Measurements from ENCODE around the gene NOD1. TPM values are rescaled to one million over a fixed set of nuclear protein-coding genes. Genes with fewer than 3 reads are reported as not detected.
A peak's percentile ranks its signal among the peaks of the same experiment; 100 is the strongest.

The NOD1 gene
- total RNA-seq, 5 donors from 2014 or later (not counting 1 experiment from before 2014, with no cell fraction given) = 15.6 to 24.6 (median 19.4) TPM

DNA sequence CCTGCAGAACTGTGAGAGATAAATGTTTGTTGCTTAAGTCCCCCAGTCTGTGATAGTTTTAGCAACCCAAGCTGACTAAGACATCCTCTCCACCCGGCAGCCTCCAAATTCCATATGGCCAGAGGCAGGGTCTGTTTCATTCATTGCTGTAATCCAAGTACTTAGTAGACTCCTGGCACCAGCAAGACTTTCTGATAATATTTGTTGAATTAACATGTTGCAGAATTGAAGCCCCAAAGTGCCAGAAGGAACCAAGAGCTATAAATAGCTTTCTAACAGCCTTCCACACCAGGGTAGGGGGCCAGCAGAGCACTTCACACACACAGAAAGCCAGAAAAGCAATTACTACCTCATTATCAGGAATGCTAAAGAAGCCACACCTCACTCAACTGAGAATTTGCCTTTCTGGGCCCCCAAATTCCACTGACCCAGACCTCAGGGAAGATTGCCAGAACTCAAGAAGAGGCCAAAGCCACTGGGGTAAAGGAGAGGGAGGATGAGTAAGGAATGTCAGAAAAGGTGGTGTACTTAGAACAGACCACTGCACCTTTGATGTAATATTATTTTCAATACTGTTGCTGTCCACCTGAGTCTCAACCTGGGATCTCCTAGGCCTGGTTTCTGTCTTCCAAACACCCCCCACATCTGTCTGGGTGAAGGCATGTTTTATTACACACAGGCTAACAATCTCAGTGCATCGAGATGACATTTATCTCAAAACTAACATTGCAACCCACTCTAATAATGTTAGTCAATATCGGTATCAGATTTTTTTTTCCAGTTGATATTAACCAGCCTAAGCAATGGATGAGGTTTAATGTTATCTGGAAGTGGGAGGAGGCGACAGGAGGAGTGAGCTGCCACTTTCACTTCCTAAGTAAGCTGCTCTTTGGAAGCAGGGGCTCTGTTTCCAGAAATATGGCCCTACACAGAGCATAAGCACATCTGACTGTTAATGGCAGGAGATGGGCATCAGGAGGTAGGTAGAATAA lies 5.5 kb downstream of the NOD1 start:
- ChIA-PET CTCF (no interaction called here), POLR2A (interaction anchor here in 1 of 2 donors (0.6 kb wide), 1 partner anchor 116 kb away, joined by 10 read pairs; no protein-coding TSS in a partner anchor)
- Mint-ChIP-seq H3K36me3 (peaks cover 39% of the 10 kb centered on the region), H3K4me3 (no peak overlapping the region), H3K4me1 (peaks cover 91 to 95% (median 95%) of the 10 kb centered on the region in 3 donors), H3K9me3 (no peaks in the 10 kb centered on the region), H3K27ac (no peak overlapping the region), H3K27me3 (no peaks in the 10 kb centered on the region)
- no peak overlapping the region for H3K4me3 ChIP-seq (ENCODE audit: control insufficient read depth in 1 of 2, extremely low read depth in 1 of 2, low read length in 1 of 2)
- ATAC-seq (replicated peaks in 1 of 4) = no peak
- no CpG with 5 or more reads among the region's 4 CpGs for WGBS (ENCODE audit: insufficient coverage)
- peaks cover 4 to 5% of the 10 kb centered on the region in 2 donors for H3K36me3 ChIP-seq (ENCODE audit: control insufficient read depth in 2 of 2, extremely low read depth in 1 of 2, insufficient read depth in 1 of 2, low read length in 1 of 2)
- no peak for DNase-seq
- H3K9me3 ChIP-seq = no peaks in the 10 kb centered on the region
- H3K27me3 ChIP-seq (replicated peaks in 1 of 2; ENCODE audit: control insufficient read depth in 2 of 2, extremely low read depth in 1 of 2, insufficient read depth in 2 of 2, low read length in 1 of 2) = no peaks in the 10 kb centered on the region
- no peak overlapping the region for H3K27ac ChIP-seq (ENCODE audit: low read length)
- H3K4me1 ChIP-seq (ENCODE audit: control insufficient read depth in 1 of 2, extremely low read depth in 1 of 2, insufficient read depth in 2 of 2, low read length in 2 of 2) = peaks cover 16 to 33% of the 10 kb centered on the region in 2 experiments

DNA sequence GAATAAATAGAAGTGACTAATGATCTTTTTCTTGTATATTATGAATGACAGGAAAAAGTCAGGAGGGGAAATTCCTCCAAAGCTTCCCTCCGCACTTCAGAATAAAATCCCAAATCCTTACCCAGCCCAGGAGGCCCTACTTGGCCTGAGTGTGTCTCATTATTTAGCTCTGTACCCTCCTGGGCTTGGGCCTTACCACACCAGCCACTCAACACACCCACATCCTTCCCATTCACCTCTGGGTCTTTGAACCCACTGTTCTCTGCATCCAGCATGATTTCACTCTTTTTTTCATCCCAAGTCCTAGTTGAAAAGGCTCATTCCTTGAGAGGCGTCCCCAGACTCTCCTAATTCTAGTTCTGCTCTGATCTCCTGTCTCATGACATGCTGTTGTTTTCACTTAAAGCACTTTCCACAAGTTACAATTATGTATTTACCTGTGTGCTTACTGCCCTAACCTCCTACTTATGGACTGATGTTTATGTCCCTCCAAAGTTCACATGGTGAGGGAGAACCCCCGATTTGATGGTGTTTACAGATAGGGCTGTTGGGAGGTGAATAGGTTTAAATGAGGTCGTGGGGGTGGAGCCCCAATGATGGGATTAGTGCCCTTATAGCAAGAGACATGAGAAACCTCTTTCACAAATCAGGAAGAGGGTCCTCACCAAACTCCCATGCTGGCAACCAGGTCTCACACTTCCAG lies 6.4 kb downstream of the NOD1 start:
- H3K4me1 Mint-ChIP-seq = peaks cover 90 to 94% (median 94%) of the 10 kb centered on the region in 3 donors
- H3K27ac Mint-ChIP-seq = no peak overlapping the region
- H3K36me3 Mint-ChIP-seq = peaks cover 41% of the 10 kb centered on the region
- peak in 3 of 4 experiments; percentile 51 to 54 (median 52) for ATAC-seq (replicated peaks in 1 of 4)
- ChIA-PET POLR2A (no interaction called here), CTCF (interaction anchor here in 1 of 2 donors (0.7 kb wide), 1 partner anchor 35 kb away, joined by 3 read pairs; no protein-coding TSS in a partner anchor)
- H3K27me3 Mint-ChIP-seq = no peaks in the 10 kb centered on the region
- H3K9me3 ChIP-seq = no peaks in the 10 kb centered on the region
- H3K9me3 Mint-ChIP-seq = no peaks in the 10 kb centered on the region
- H3K4me1 ChIP-seq (ENCODE audit: control insufficient read depth in 1 of 2, extremely low read depth in 1 of 2, insufficient read depth in 2 of 2, low read length in 2 of 2) = peaks cover 16 to 25% of the 10 kb centered on the region in 2 experiments
- no peak overlapping the region for H3K4me3 ChIP-seq (ENCODE audit: control insufficient read depth in 1 of 2, extremely low read depth in 1 of 2, low read length in 1 of 2)
- no peaks in the 10 kb centered on the region for H3K27me3 ChIP-seq (replicated peaks in 1 of 2; ENCODE audit: control insufficient read depth in 2 of 2, extremely low read depth in 1 of 2, insufficient read depth in 2 of 2, low read length in 1 of 2)
- H3K27ac ChIP-seq (ENCODE audit: low read length) = no peak overlapping the region
- WGBS (ENCODE audit: insufficient coverage) = 89% methylated on average over 1 of the region's 4 CpGs
- peaks cover 4% of the 10 kb centered on the region in 2 donors for H3K36me3 ChIP-seq (ENCODE audit: control insufficient read depth in 2 of 2, extremely low read depth in 1 of 2, insufficient read depth in 1 of 2, low read length in 1 of 2)
- no peak for DNase-seq
- H3K4me3 Mint-ChIP-seq = no peak overlapping the region

DNA sequence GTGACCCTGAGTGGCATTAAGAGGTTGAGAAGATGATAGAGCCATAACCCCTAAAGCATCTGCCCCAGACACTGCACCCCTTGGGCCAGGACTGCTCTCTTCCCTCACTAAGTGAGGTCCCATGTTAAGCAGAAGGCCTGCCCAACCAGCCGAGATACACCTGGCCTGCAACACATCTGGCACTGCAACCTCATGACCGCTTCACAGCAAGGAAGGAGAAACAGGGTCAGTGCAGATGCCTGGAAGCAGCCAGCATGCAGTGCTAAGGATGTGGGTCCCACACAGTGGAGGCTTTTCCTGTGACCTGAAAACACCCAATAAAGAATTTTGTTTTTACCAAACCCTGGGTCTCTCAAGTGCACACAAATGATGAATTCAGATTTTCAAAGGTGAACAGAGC lies 7.4 kb downstream of the NOD1 start:
- no peak overlapping the region for H3K27ac ChIP-seq (ENCODE audit: low read length)
- ChIA-PET CTCF (no interaction called here), POLR2A (no interaction called here)
- peak overlapping the region in 1 of 3 donors; percentile 27 for H3K4me3 Mint-ChIP-seq
- ATAC-seq (replicated peaks in 1 of 4) = peak in 1 of 4 experiments; percentile 41
- no peaks in the 10 kb centered on the region for H3K9me3 ChIP-seq
- no peaks in the 10 kb centered on the region for H3K27me3 ChIP-seq (replicated peaks in 1 of 2; ENCODE audit: control insufficient read depth in 2 of 2, extremely low read depth in 1 of 2, insufficient read depth in 2 of 2, low read length in 1 of 2)
- no peak for DNase-seq
- peaks cover 0 to 4% of the 10 kb centered on the region in 2 donors for H3K36me3 ChIP-seq (ENCODE audit: control insufficient read depth in 2 of 2, extremely low read depth in 1 of 2, insufficient read depth in 1 of 2, low read length in 1 of 2)
- H3K4me1 ChIP-seq (ENCODE audit: control insufficient read depth in 1 of 2, extremely low read depth in 1 of 2, insufficient read depth in 2 of 2, low read length in 2 of 2) = peaks cover 13 to 23% of the 10 kb centered on the region in 2 experiments
- H3K27ac Mint-ChIP-seq = peak overlapping the region in 1 of 2 donors; percentile 67
- no peak overlapping the region for H3K4me3 ChIP-seq (ENCODE audit: control insufficient read depth in 1 of 2, extremely low read depth in 1 of 2, low read length in 1 of 2)
- WGBS (ENCODE audit: insufficient coverage) = 73% methylated on average over 2 of the region's 2 CpGs
- no peaks in the 10 kb centered on the region for H3K9me3 Mint-ChIP-seq
- peaks cover 38% of the 10 kb centered on the region for H3K36me3 Mint-ChIP-seq
- H3K27me3 Mint-ChIP-seq = no peaks in the 10 kb centered on the region
- peaks cover 85 to 88% (median 86%) of the 10 kb centered on the region in 3 donors for H3K4me1 Mint-ChIP-seq

DNA sequence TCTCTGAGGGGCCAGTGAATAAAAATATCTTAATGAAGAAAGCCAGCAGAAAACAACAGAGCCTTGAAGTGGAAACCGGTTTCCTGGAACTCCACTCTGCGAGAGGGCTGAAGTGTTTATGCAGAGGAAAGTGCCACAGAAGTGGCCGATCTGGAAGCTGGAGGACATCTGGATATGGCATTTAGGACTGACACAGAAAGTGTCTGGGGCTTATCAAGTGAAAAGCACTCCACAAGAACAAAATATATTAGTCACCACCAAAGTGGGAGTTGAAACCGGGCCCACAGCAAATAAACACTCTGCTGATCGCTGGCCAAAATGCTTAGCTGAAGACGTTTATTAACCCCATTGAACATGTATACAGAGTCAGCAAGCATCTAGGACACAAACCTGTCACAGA lies 7.8 kb downstream of the NOD1 start:
- POLR2A ChIA-PET = no interaction called here
- Histone ChIP-seq H3K27me3 (replicated peaks in 1 of 2; ENCODE audit: control insufficient read depth in 2 of 2, extremely low read depth in 1 of 2, insufficient read depth in 2 of 2, low read length in 1 of 2) (no peaks in the 10 kb centered on the region), H3K27ac (ENCODE audit: low read length) (no peak overlapping the region), H3K4me3 (ENCODE audit: control insufficient read depth in 1 of 2, extremely low read depth in 1 of 2, low read length in 1 of 2) (no peak overlapping the region), H3K9me3 (no peaks in the 10 kb centered on the region), H3K36me3 (ENCODE audit: control insufficient read depth in 2 of 2, extremely low read depth in 1 of 2, insufficient read depth in 1 of 2, low read length in 1 of 2) (peaks cover 0 to 4% of the 10 kb centered on the region in 2 donors), H3K4me1 (ENCODE audit: control insufficient read depth in 1 of 2, extremely low read depth in 1 of 2, insufficient read depth in 2 of 2, low read length in 2 of 2) (peaks cover 11 to 24% of the 10 kb centered on the region in 2 experiments)
- CTCF ChIA-PET = no interaction called here
- H3K27ac Mint-ChIP-seq = peak overlapping the region in 1 of 2 donors; percentile 67
- peaks cover 35% of the 10 kb centered on the region for H3K36me3 Mint-ChIP-seq
- no peak for ATAC-seq (replicated peaks in 1 of 4)
- peak overlapping the region in 1 of 3 donors; percentile 27 for H3K4me3 Mint-ChIP-seq
- no peaks in the 10 kb centered on the region for H3K9me3 Mint-ChIP-seq
- no peaks in the 10 kb centered on the region for H3K27me3 Mint-ChIP-seq
- DNase-seq = no peak
- 80% methylated on average over 1 of the region's 6 CpGs for WGBS (ENCODE audit: insufficient coverage)
- H3K4me1 Mint-ChIP-seq = peaks cover 85 to 88% (median 85%) of the 10 kb centered on the region in 3 donors

DNA sequence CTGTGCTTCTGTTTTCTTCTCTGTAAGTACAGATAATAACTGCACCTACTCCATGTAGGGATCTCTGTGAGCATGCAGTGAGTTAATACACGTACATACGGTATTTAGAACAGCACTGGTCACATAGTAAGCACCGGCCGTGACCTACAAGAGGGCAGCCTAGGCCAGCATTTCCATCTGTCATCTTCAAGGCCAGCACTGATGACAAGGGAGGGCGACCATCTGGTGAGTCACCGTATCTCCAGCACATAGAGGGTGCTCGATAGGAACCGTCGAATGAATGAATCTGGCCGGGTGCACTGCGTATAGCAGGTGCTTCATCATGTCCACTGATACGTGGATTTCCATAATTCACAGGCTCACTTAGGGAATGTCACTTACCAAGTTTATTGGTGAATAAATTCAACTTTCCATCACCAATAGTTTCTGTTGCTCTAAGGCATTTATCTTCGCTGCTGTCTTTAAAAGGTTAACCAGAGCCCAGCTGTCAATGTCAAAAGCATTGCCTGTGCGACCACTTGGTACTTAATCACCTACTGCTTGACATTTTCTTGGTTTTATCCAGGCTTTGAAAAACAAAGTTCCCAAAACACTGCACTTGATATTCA lies 8.3 kb downstream of the NOD1 start:
- H3K9me3 ChIP-seq = no peaks in the 10 kb centered on the region
- no peaks in the 10 kb centered on the region for H3K27me3 ChIP-seq (replicated peaks in 1 of 2; ENCODE audit: control insufficient read depth in 2 of 2, extremely low read depth in 1 of 2, insufficient read depth in 2 of 2, low read length in 1 of 2)
- H3K4me3 Mint-ChIP-seq = no peak overlapping the region
- ATAC-seq (replicated peaks in 1 of 4) (no peak), DNase-seq (no peak)
- peaks cover 0 to 4% of the 10 kb centered on the region in 2 donors for H3K36me3 ChIP-seq (ENCODE audit: control insufficient read depth in 2 of 2, extremely low read depth in 1 of 2, insufficient read depth in 1 of 2, low read length in 1 of 2)
- peaks cover 85 to 88% (median 86%) of the 10 kb centered on the region in 3 donors for H3K4me1 Mint-ChIP-seq
- peaks cover 35% of the 10 kb centered on the region for H3K36me3 Mint-ChIP-seq
- POLR2A ChIA-PET = no interaction called here
- H3K9me3 Mint-ChIP-seq = no peaks in the 10 kb centered on the region
- H3K27me3 Mint-ChIP-seq = no peaks in the 10 kb centered on the region
- no peak overlapping the region for H3K27ac Mint-ChIP-seq
- H3K4me1 ChIP-seq (ENCODE audit: control insufficient read depth in 1 of 2, extremely low read depth in 1 of 2, insufficient read depth in 2 of 2, low read length in 2 of 2) = peaks cover 11 to 25% of the 10 kb centered on the region in 2 experiments
- WGBS (ENCODE audit: insufficient coverage) = 98% methylated on average over 13 of the region's 14 CpGs
- no peak overlapping the region for H3K27ac ChIP-seq (ENCODE audit: low read length)
- H3K4me3 ChIP-seq (ENCODE audit: control insufficient read depth in 1 of 2, extremely low read depth in 1 of 2, low read length in 1 of 2) = no peak overlapping the region
- CTCF ChIA-PET = no interaction called here

DNA sequence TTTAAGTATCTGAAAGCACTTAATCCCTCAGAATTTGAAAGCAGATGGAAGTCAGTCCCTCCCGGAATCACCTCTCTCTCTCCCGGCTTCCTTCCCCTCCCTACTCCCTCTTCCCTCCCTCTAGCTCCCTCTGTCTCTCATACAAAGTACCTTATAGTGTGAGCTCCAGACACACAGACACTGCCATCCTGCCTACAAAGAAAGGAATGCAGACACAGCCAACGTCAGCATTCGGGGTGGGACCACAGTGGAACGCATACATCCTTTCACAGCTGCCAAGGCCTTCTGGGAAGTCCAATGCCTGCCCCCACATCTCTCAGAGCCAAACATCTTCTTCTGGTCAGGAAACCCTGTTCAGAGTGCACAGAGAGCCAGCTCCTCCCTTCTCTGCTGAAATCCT lies 9.3 kb downstream of the NOD1 start:
- ChIA-PET CTCF (no interaction called here), POLR2A (interaction anchor here in 1 of 2 donors (0.6 kb wide), 1 partner anchor 12 kb away, joined by 3 read pairs; no protein-coding TSS in a partner anchor)
- H3K27ac Mint-ChIP-seq = no peak overlapping the region
- peaks cover 84 to 88% (median 86%) of the 10 kb centered on the region in 3 donors for H3K4me1 Mint-ChIP-seq
- Histone ChIP-seq H3K27ac (ENCODE audit: low read length) (no peak overlapping the region), H3K4me1 (ENCODE audit: control insufficient read depth in 1 of 2, extremely low read depth in 1 of 2, insufficient read depth in 2 of 2, low read length in 2 of 2) (peaks cover 11 to 25% of the 10 kb centered on the region in 2 experiments), H3K4me3 (ENCODE audit: control insufficient read depth in 1 of 2, extremely low read depth in 1 of 2, low read length in 1 of 2) (no peak overlapping the region), H3K36me3 (ENCODE audit: control insufficient read depth in 2 of 2, extremely low read depth in 1 of 2, insufficient read depth in 1 of 2, low read length in 1 of 2) (peaks cover 0 to 4% of the 10 kb centered on the region in 2 donors), H3K9me3 (no peaks in the 10 kb centered on the region), H3K27me3 (replicated peaks in 1 of 2; ENCODE audit: control insufficient read depth in 2 of 2, extremely low read depth in 1 of 2, insufficient read depth in 2 of 2, low read length in 1 of 2) (no peaks in the 10 kb centered on the region)
- H3K36me3 Mint-ChIP-seq = peaks cover 30% of the 10 kb centered on the region
- H3K4me3 Mint-ChIP-seq = no peak overlapping the region
- H3K27me3 Mint-ChIP-seq = no peaks in the 10 kb centered on the region
- ATAC-seq (replicated peaks in 1 of 4) (no peak), DNase-seq (no peak)
- no peaks in the 10 kb centered on the region for H3K9me3 Mint-ChIP-seq
- 93% methylated on average over 5 of the region's 5 CpGs for WGBS (ENCODE audit: insufficient coverage)
